Ureter (tissue), 1 donor: ENCODE data around the gene SOWAHD. TPM values are rescaled to one million over a fixed set of nuclear protein-coding genes. Genes with fewer than 3 reads are reported as not detected.

Experiments used
- total RNA-seq: library from RNA; stranded (reverse); gene quantifications from one replicate; pipeline ENCODE4 v1.2.4, GENCODE V29; 2023
- donor health status: DM: yes; HTN: yes; CAD: no.

Gene SOWAHD
- total RNA-seq, 1 donor from 2014 or later: 0.57 TPM

Other genes with a start within 250 kb of the SOWAHD start
- 27.9 TPM for gene STEEP1, start 193.2 kb upstream of the SOWAHD start, total RNA-seq
- 39.9 TPM for gene UBE2A, start 184.0 kb upstream of the SOWAHD start, total RNA-seq
- gene NKRF, start 152.2 kb upstream of the SOWAHD start, total RNA-seq: 12.2 TPM
- gene SEPTIN6, start 65.4 kb upstream of the SOWAHD start, total RNA-seq: 19.0 TPM
- gene RPL39, start 33.0 kb downstream of the SOWAHD start, total RNA-seq: 1,906 TPM
- gene UPF3B, start 94.4 kb downstream of the SOWAHD start, total RNA-seq: 7.0 TPM
- gene RNF113A, start 113.1 kb downstream of the SOWAHD start, total RNA-seq: 13.0 TPM
- gene NDUFA1, start 113.2 kb downstream of the SOWAHD start, total RNA-seq: 71.7 TPM
- not detected for gene AKAP14, start 137.3 kb downstream of the SOWAHD start, total RNA-seq
- 8.0 TPM for gene NKAP, start 185.2 kb downstream of the SOWAHD start, total RNA-seq